KOPT-K1 (cell line): ENCODE measurements around the gene LAMA2.

Experiments
- H3K27ac ChIP-seq: fragments of 200-600 bp; sonication (generic); 2 replicates; pipeline ENCODE4 v1.5.1; 2016; ENCODE audit warnings: antibody characterized with exemption, mild to moderate bottlenecking, low read depth, low read length; ENCODE audit not compliant: poor library complexity, severe bottlenecking
- H3K36me3 ChIP-seq: fragments of 200-600 bp; sonication (generic); 2 replicates; pipeline ENCODE4 v1.5.1; 2017; ENCODE audit warnings: antibody characterized with exemption, mild to moderate bottlenecking, low read length, moderate library complexity; ENCODE audit not compliant: insufficient read depth
- H3K9me3 ChIP-seq: fragments of 200-600 bp; sonication (generic); 2 replicates; pipeline ENCODE4 v1.5.1; 2017; ENCODE audit warnings: antibody characterized with exemption, low read length, mild to moderate bottlenecking; ENCODE audit not compliant: insufficient read depth, poor library complexity, severe bottlenecking

Gene LAMA2

GRCh38 chr6:129105035-129105434 is 222.1 kb downstream of the LAMA2 start:
- no peaks in the 10 kb centered on the region for H3K36me3 ChIP-seq
- no peaks in the 10 kb centered on the region for H3K9me3 ChIP-seq
- H3K27ac ChIP-seq: no peak overlapping the region

GRCh38 chr6:129105793-129106192 is 222.9 kb downstream of the LAMA2 start:
- Histone ChIP-seq H3K36me3 (no peaks in the 10 kb centered on the region), H3K9me3 (no peaks in the 10 kb centered on the region), H3K27ac (no peak overlapping the region)

GRCh38 chr6:129108337-129108736 is 225.4 kb downstream of the LAMA2 start:
- no peaks in the 10 kb centered on the region for H3K36me3 ChIP-seq
- H3K9me3 ChIP-seq: no peaks in the 10 kb centered on the region
- H3K27ac ChIP-seq: no peak overlapping the region

- no peak overlapping the region for H3K27ac ChIP-seq
- no peaks in the 10 kb centered on the region for H3K36me3 ChIP-seq
- H3K9me3 ChIP-seq: no peaks in the 10 kb centered on the region
Observed at GRCh38 chr6:129110690-129111343, 227.9 kb downstream of the LAMA2 start.

- no peak overlapping the region for H3K27ac ChIP-seq
- no peaks in the 10 kb centered on the region for H3K9me3 ChIP-seq
- no peaks in the 10 kb centered on the region for H3K36me3 ChIP-seq
Observed at GRCh38 chr6:129111346-129111745, 228.4 kb downstream of the LAMA2 start.

GRCh38 chr6:129111853-129112252 is 228.9 kb downstream of the LAMA2 start:
- H3K27ac ChIP-seq: no peak overlapping the region
- H3K9me3 ChIP-seq: no peaks in the 10 kb centered on the region
- no peaks in the 10 kb centered on the region for H3K36me3 ChIP-seq

GRCh38 chr6:129112591-129112990 is 229.7 kb downstream of the LAMA2 start:
- no peaks in the 10 kb centered on the region for H3K9me3 ChIP-seq
- H3K27ac ChIP-seq: no peak overlapping the region
- H3K36me3 ChIP-seq: no peaks in the 10 kb centered on the region

- no peaks in the 10 kb centered on the region for H3K36me3 ChIP-seq
- H3K9me3 ChIP-seq: no peaks in the 10 kb centered on the region
- no peak overlapping the region for H3K27ac ChIP-seq
Observed at GRCh38 chr6:129113637-129114036, 230.7 kb downstream of the LAMA2 start.

- H3K36me3 ChIP-seq: no peaks in the 10 kb centered on the region
- H3K9me3 ChIP-seq: no peaks in the 10 kb centered on the region
- no peak overlapping the region for H3K27ac ChIP-seq
Observed at GRCh38 chr6:129114636-129115391, 231.9 kb downstream of the LAMA2 start.

GRCh38 chr6:129115471-129115870 is 232.5 kb downstream of the LAMA2 start:
- H3K9me3 ChIP-seq: no peaks in the 10 kb centered on the region
- H3K36me3 ChIP-seq: no peaks in the 10 kb centered on the region
- H3K27ac ChIP-seq: no peak overlapping the region

GRCh38 chr6:129117355-129117754 is 234.4 kb downstream of the LAMA2 start:
- no peaks in the 10 kb centered on the region for H3K9me3 ChIP-seq
- H3K27ac ChIP-seq: no peak overlapping the region
- H3K36me3 ChIP-seq: no peaks in the 10 kb centered on the region

GRCh38 chr6:129120856-129121638 is 238.1 kb downstream of the LAMA2 start:
- H3K9me3 ChIP-seq: no peaks in the 10 kb centered on the region
- no peaks in the 10 kb centered on the region for H3K36me3 ChIP-seq
- no peak overlapping the region for H3K27ac ChIP-seq

- Histone ChIP-seq H3K27ac (no peak overlapping the region), H3K9me3 (no peaks in the 10 kb centered on the region), H3K36me3 (no peaks in the 10 kb centered on the region)
Observed at GRCh38 chr6:129124347-129124746, 241.4 kb downstream of the LAMA2 start.

GRCh38 chr6:129130106-129130505 is 247.2 kb downstream of the LAMA2 start:
- H3K9me3 ChIP-seq: no peaks in the 10 kb centered on the region
- no peak overlapping the region for H3K27ac ChIP-seq
- H3K36me3 ChIP-seq: no peaks in the 10 kb centered on the region

GRCh38 chr6:129130959-129131681 is 248.2 kb downstream of the LAMA2 start:
- Histone ChIP-seq H3K27ac (no peak overlapping the region), H3K36me3 (no peaks in the 10 kb centered on the region), H3K9me3 (no peaks in the 10 kb centered on the region)
